Natural killer cell (primary cell): ENCODE measurements around the gene CLEC18B. TPM values are rescaled to one million over a fixed set of nuclear protein-coding genes. Genes with fewer than 3 reads are reported as not detected.
"Not testable (repeated sequence)": the region's sequence is repeated elsewhere in the genome, so short reads cannot be mapped to it uniquely, and the experiment has no call there.

Source experiments
- ATAC-seq, 3 donors: fragments of 150-1000 bp in 2 of 3; fragments of 200-7000 bp in 1 of 3; cut with Tn5 transposase; 1 replicate in 1 of 3; 2 replicates in 2 of 3; pipeline ENCODE4 v1.10.0; 2021; ENCODE audit warnings: mild to moderate bottlenecking in 2 of 3, moderate library complexity in 2 of 3
- DNase-seq, 2 donors: peaks; one replicate each; pipeline versions ENCODE4 v3.0.0 to v3.0.0-alpha.2; 2013 to 2021; ENCODE audit warnings: mixed read lengths in 1 of 2
- H3K27ac ChIP-seq: one replicate; pipeline ENCODE4 v1.5.1; 2013; ENCODE audit warnings: mild to moderate bottlenecking, low read length
- H3K27me3 ChIP-seq: one replicate; pipeline ENCODE4 v1.6.1; 2013; ENCODE audit warnings: low read length; ENCODE audit not compliant: control insufficient read depth, insufficient read depth
- H3K36me3 ChIP-seq: one replicate; pipeline ENCODE4 v1.6.1; 2013; ENCODE audit warnings: low read length; ENCODE audit not compliant: control insufficient read depth, insufficient read depth
- H3K4me1 ChIP-seq: one replicate; pipeline ENCODE4 v1.6.1; 2013; ENCODE audit warnings: low read length; ENCODE audit not compliant: control insufficient read depth, insufficient read depth
- H3K4me3 ChIP-seq: one replicate; pipeline ENCODE4 v1.5.1; 2013; ENCODE audit warnings: low read length
- H3K9me3 ChIP-seq: one replicate; pipeline ENCODE4 v1.6.1; 2013; ENCODE audit warnings: low read length; ENCODE audit not compliant: control insufficient read depth, insufficient read depth
- H3K27ac Mint-ChIP-seq, 2 donors: one replicate each; pipeline ENCODE4 v1.8.0; 2022; ENCODE audit warnings: mild to moderate bottlenecking in 2 of 2, mixed read lengths in 2 of 2, moderate library complexity in 1 of 2
- H3K27me3 Mint-ChIP-seq, 2 donors: one replicate each; pipeline ENCODE4 v1.8.0; 2022; ENCODE audit warnings: low read depth in 2 of 2, mixed read lengths in 2 of 2
- H3K36me3 Mint-ChIP-seq: one replicate; pipeline ENCODE4 v1.8.0; 2022; ENCODE audit warnings: mixed read lengths
- H3K4me1 Mint-ChIP-seq, 2 donors: one replicate each; pipeline ENCODE4 v1.8.0; 2022; ENCODE audit warnings: mixed read lengths in 2 of 2
- H3K4me3 Mint-ChIP-seq: one replicate; pipeline ENCODE4 v1.8.0; 2022; ENCODE audit warnings: mild to moderate bottlenecking, moderate library complexity, mixed read lengths
- H3K9me3 Mint-ChIP-seq, 2 donors: one replicate each; pipeline ENCODE4 v1.8.0; 2022; ENCODE audit warnings: mixed read lengths in 2 of 2
- WGBS: methylation state at CpG from one replicate; pipeline ENCODE4 v1.1.7; 2013; ENCODE audit warnings: missing lambda C conversion rate; ENCODE audit not compliant: insufficient coverage; 5-methylcytosine and 5-hydroxymethylcytosine counted together
- intact Hi-C: fragments of 100-400 bp; cut with micrococcal nuclease; formaldehyde crosslinking; loops from one replicate; pipeline ENCODE4 v1.14.2; 2022
- total RNA-seq, 4 donors: library from RNA; stranded (reverse); fragments of 120-200 nt in 1 of 4; gene quantifications; one replicate each; pipeline versions ENCODE4 v1.2.3 to v1.2.4, GENCODE V29; 2013 to 2022

Gene CLEC18B
- total RNA-seq, 3 donors from 2014 or later (not counting 1 experiment from before 2014, with no cell fraction given), result 0.24 to 1.8 (median 0.30) TPM

DNA sequence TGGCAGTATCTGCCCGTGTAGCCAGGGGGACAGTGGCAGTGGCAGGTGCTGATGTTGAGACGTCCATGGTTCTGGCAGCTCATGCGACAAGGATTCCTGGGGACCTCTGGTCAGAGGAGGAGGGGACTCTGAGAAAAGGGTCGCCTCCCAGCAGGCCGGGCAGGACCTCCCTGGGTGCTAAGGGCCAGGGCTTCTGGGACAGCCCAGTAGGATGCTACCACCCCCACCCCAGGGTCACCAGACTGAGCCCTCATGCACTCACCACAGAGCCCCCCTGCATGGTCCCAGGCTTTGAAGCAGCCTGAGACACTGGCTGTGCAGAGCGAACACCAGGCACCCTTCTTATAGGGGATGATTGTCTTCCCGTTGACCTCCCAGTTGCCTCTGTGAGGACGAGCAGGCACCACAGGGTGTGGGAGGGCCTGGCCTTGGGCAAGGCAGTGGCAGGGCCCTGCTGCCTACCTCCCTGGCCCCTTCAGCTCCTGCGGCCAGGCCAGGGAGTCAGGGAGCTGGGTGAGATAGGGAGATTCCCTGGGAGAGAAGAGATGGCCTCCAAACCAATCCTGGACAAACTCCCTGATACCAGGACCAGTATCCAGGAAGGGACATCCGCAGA, 8.4 kb downstream of the CLEC18B start:
- H3K4me1 ChIP-seq, intact Hi-C loops, DNase-seq, H3K9me3 Mint-ChIP-seq, H3K9me3 ChIP-seq, H3K4me1 Mint-ChIP-seq, H3K36me3 Mint-ChIP-seq, H3K27ac Mint-ChIP-seq, H3K27ac ChIP-seq, H3K4me3 ChIP-seq, H3K27me3 Mint-ChIP-seq, ATAC-seq, H3K4me3 Mint-ChIP-seq, H3K36me3 ChIP-seq, H3K27me3 ChIP-seq: not testable (repeated sequence)
- 84% methylated on average over 6 of the region's 10 CpGs for WGBS

DNA sequence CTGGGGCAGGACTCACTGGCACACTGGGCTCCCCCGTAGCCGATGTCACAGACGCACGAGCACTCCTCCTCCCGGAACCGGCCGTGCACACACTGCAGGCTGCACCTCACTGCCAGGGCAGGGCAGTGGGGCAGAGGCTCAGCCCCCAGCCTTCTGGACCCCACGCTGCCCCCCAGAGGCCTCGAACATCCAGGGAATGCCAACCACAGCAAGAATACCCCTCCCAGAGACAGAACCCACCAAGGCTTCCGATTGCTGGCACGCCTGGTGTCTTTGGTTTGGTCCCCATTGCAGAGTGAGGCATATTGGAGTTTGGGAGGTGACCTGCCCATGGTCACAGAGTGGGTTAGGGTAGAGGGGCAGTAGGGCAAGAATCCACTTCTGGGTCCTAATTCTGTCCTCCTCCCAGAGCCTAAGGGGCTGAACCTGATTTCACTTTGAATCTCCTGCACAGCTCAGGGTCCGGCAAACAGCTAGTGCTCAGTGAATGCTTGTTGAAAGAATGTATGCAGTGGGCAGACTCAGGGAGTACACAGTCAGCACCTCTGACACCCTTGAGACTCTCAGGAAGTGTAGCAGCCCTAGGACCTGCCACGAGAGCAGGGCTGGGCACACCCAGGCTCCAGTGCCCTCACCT, 9.0 kb downstream of the CLEC18B start:
- H3K27me3 ChIP-seq, H3K27me3 Mint-ChIP-seq, ATAC-seq, intact Hi-C loops, H3K36me3 Mint-ChIP-seq, H3K27ac ChIP-seq, H3K4me3 Mint-ChIP-seq, H3K4me3 ChIP-seq, H3K36me3 ChIP-seq, H3K9me3 Mint-ChIP-seq, DNase-seq, H3K4me1 Mint-ChIP-seq, H3K27ac Mint-ChIP-seq, H3K9me3 ChIP-seq, H3K4me1 ChIP-seq: not testable (repeated sequence)
- 20% methylated on average over 1 of the region's 13 CpGs for WGBS

DNA sequence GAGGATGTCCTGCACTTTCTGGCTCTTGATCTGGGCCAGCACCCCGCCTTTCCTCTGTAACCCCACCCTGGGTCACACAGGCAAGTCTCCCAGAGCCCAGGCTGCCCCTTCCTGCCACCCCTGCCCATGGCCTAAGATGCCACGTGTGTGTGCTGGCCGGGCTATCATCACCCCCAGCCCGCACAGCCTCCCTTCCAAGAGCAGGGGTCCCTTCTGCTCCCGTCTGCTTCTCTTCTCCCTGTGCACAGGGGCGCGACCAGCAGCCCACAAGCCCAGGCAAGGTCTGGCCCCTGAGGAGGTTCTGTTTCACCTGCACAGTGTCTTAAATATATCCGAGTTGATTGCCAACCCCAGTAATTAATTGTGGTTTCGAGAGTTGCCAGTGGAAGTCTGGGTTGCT, 10.3 kb downstream of the CLEC18B start:
- H3K36me3 ChIP-seq, H3K27me3 ChIP-seq, H3K27ac ChIP-seq, H3K36me3 Mint-ChIP-seq, H3K27me3 Mint-ChIP-seq, H3K4me3 ChIP-seq, H3K27ac Mint-ChIP-seq, H3K4me1 Mint-ChIP-seq, DNase-seq, H3K4me1 ChIP-seq, H3K9me3 ChIP-seq, H3K4me3 Mint-ChIP-seq, H3K9me3 Mint-ChIP-seq, ATAC-seq, intact Hi-C loops: not testable (repeated sequence)
- 87% methylated on average over 5 of the region's 9 CpGs for WGBS

DNA sequence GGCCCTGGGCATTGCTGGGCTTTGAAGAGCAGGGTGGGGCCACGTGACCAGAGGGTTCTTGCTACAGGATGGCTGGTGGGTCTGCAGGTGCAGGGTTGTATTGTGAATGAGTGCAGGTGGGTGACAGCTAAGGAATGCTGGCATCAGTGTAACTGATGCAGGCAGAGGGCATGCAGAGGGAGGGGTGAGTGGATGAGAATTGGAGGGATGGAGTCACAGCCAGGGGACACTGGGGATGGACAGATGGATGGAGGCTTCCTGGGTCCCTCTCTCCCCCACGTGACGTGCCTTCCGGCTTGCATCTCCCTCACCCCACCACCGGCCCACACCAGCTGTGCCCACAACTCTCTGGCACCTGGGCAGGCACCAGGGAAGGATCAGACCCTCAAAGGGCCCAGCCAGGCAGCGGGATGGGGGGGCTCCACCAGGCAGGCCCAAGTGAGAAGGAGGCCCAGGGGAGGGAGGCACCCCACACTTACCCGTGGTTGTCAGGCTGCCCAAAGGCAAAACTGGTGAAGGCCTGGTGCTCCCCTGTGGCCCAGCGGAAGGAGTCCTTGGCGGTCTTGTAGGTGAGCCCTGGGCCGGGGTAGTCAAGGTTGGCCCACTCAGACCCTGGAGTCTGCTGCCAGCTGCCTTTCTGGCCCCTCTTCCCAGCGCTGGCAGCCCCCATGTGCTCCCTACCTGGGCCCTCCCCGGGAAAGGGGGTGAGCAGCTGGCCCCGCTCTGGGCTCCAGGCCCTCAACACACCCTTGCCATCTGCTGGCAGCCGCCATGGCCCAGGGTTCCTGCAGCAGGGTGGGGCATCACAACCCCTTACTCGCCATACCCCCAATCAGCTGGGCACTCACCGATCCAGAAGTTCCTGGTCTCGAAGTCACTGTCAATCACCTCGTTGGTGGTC, 11.0 kb downstream of the CLEC18B start:
- H3K4me1 ChIP-seq, H3K9me3 ChIP-seq, H3K4me3 ChIP-seq, H3K4me1 Mint-ChIP-seq, ATAC-seq, H3K36me3 ChIP-seq, H3K4me3 Mint-ChIP-seq, H3K27ac ChIP-seq, H3K36me3 Mint-ChIP-seq, H3K27me3 ChIP-seq, H3K9me3 Mint-ChIP-seq, DNase-seq, H3K27me3 Mint-ChIP-seq, intact Hi-C loops, H3K27ac Mint-ChIP-seq: not testable (repeated sequence)
- 50% methylated on average over 1 of the region's 18 CpGs for WGBS

DNA sequence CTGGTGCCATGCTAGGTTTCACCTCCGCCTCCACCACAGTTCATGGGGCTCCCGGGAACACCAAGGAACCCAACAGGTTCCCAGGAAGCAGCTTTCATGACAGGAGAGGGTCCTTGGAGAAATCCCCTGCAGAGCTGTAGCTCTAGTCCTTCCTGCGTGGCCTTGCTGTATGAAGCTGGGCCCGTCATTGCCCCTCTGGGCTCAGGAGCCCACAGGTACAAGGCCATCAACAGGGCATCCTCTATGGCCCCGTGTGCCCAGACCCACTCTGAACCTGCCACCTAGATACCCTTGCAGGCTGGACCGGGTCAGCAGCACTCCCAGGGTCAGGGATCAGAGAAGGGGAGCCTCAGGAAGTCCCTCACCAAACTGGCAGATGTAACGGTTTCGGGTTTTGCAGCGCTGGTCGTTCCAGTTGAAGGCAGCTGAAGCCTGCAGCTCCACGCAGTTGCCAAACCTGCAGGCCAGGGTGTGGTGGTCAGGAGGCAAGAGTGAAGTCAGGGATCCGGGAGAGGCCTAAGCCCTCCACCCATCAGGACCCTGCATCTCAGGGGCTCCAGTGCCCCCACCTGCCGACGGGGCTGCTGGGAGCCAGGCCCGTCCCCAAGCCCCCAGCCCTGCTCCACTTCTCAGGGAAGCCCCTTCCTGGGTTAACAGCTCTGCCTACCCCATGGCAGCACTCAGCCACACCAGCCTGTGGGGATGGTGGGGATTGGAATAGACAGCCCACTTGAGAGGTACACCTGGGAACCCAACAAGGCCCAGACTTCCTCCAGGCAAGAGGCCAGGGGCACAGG, 11.9 kb downstream of the CLEC18B start:
- H3K4me1 Mint-ChIP-seq, H3K36me3 Mint-ChIP-seq, H3K9me3 ChIP-seq, H3K9me3 Mint-ChIP-seq, H3K27ac Mint-ChIP-seq, H3K4me3 ChIP-seq, ATAC-seq, intact Hi-C loops, H3K27ac ChIP-seq, H3K4me3 Mint-ChIP-seq, H3K4me1 ChIP-seq, H3K27me3 ChIP-seq, H3K36me3 ChIP-seq, DNase-seq, H3K27me3 Mint-ChIP-seq: not testable (repeated sequence)
- 94% methylated on average over 7 of the region's 15 CpGs for WGBS

DNA sequence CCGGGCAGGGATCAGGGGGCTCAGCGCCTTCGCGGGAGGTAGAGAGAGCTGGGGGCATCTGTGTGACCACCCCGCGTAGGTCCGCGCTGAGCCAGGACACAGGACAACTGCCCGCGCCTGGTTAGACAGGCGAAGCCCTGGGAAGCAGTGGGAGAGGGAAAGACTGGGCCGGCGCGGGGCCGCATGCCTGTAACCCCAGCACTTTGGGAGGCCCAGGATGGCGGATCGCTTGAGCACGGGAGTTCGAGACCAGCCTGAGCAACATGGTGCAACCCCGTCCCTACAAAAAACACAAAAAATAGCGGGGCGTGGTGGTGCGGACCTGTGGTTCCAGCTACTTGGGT, 13.9 kb downstream of the CLEC18B start:
- H3K27me3 Mint-ChIP-seq, H3K9me3 Mint-ChIP-seq, H3K4me1 ChIP-seq, H3K4me1 Mint-ChIP-seq, H3K27ac ChIP-seq, H3K36me3 Mint-ChIP-seq, DNase-seq, H3K27ac Mint-ChIP-seq, H3K36me3 ChIP-seq, intact Hi-C loops, H3K27me3 ChIP-seq, H3K9me3 ChIP-seq: not testable (repeated sequence)
- WGBS, result 11% methylated on average over 7 of the region's 23 CpGs
- H3K4me3 Mint-ChIP-seq, result peak overlapping the region; percentile 31
- peak in 1 of 3 donors; percentile 15 for ATAC-seq
- H3K4me3 ChIP-seq, result peak overlapping the region; percentile 33

DNA sequence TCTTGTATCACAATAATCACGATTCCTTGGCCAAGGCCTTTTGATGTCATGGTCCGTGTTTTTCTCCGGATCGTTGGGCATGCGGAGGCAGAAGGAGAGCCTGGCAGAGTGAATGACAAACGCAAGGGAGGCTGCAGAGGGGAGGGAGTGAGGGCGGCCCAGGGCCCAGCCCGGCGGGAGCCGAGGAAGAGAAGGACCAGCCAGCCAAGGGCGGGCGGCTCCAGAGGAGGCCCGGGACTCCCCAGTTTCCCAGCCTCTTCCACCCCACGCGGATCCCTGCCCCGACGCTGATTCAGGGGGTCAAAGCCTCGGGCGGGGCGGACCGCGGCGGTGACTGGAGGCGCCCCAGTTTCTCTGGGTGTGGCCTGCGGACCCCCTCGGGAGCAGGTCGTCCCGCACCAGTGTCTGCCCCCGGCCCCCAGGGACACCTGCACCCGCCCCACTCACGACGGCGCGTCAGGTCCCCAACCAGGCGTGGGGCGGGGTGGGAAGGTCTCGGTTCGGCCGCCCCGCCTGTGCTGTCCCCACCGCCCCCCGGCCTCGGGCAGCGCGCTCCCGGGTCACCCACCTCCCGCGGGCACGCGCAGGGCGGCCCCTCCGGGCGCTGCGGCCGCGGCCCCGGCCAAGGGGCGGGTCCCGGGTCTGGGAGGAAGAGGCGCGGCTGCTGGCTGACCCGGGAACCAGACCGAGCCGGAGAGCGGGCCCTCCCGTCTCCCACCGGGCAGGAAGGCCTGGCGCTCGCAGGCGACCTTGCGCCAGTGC, 14.5 kb downstream of the CLEC18B start:
- H3K9me3 Mint-ChIP-seq, H3K36me3 ChIP-seq, H3K4me1 ChIP-seq, intact Hi-C loops, H3K9me3 ChIP-seq, H3K4me1 Mint-ChIP-seq, H3K27ac Mint-ChIP-seq, H3K27me3 Mint-ChIP-seq, DNase-seq, H3K27me3 ChIP-seq, H3K27ac ChIP-seq, H3K36me3 Mint-ChIP-seq, H3K4me3 Mint-ChIP-seq: not testable (repeated sequence)
- 0% methylated on average over 15 of the region's 71 CpGs for WGBS
- H3K4me3 ChIP-seq, result peak overlapping the region; percentile 33
- peak; percentile 65 to 81 (median 76) for ATAC-seq
